Peyer's patch (tissue), 4 donors: ENCODE results near the gene CST3. TPM values are rescaled to one million over a fixed set of nuclear protein-coding genes. Genes with fewer than 3 reads are reported as not detected.
A peak's percentile ranks its signal among the peaks of the same experiment; 100 is the strongest.

Experiments used
- DNase-seq, 3 donors: peaks; one replicate each; pipeline ENCODE4 v3.0.0-alpha.2; 2017 to 2019
- H3K27ac ChIP-seq, 4 donors: fragments of 200-600 bp; sonication (generic); one replicate each; pipeline ENCODE4 v1.5.1; 2016 to 2019
- H3K27me3 ChIP-seq, 2 donors: fragments of 200-600 bp; sonication (generic); one replicate each; pipeline ENCODE4 v1.5.1; 2019
- H3K36me3 ChIP-seq, 3 donors: fragments of 200-600 bp; sonication (generic); one replicate each; pipeline ENCODE4 v1.5.1; 2016 to 2019
- H3K4me1 ChIP-seq, 4 donors: fragments of 200-600 bp; sonication (generic); one replicate each; pipeline ENCODE4 v1.5.1; 2016 to 2019
- H3K4me3 ChIP-seq, 4 donors: fragments of 200-600 bp; sonication (generic); 1 replicate in 3 of 4; 2 replicates in 1 of 4; pipeline ENCODE4 v1.5.1; 2016 to 2019; ENCODE audit warnings: mild to moderate bottlenecking in 1 of 4
- H3K9me3 ChIP-seq, 4 donors: fragments of 200-600 bp; sonication (generic); one replicate each; pipeline ENCODE4 v1.5.1; 2016 to 2019; ENCODE audit warnings: mild to moderate bottlenecking in 1 of 4
- CTCF ChIP-seq, 6 experiments: fragments of 450-650 bp in 4 of 6; fragments of 200-600 bp in 2 of 6; sonication (generic) in 1 of 6; IDR thresholded peaks; one replicate each; pipeline ENCODE4 v1.5.1; 2017 to 2019; ENCODE audit warnings: antibody characterized with exemption in 6 of 6, mild to moderate bottlenecking in 3 of 6, moderate library complexity in 1 of 6
- POLR2A ChIP-seq, 2 donors: fragments of 450-650 bp; IDR thresholded peaks; one replicate each; pipeline ENCODE4 v1.5.1; 2017; ENCODE audit warnings: antibody characterized with exemption in 2 of 2, mild to moderate bottlenecking in 2 of 2, moderate library complexity in 2 of 2
- total RNA-seq, 4 donors: library from RNA; depleted of rRNA; stranded (reverse); fragments of >200 nt; gene quantifications; one replicate each; pipeline ENCODE4 v1.1.0, GENCODE V29; 2016

Gene CST3
- total RNA-seq, 4 donors from 2014 or later = 221 to 1,587 (median 1,027) TPM

GRCh38 chr20:23631226-23631822, 6.4 kb downstream of the CST3 start:
- no peak for DNase-seq
- peaks cover 0 to 28% (median 0%) of the 10 kb centered on the region in 3 donors for H3K36me3 ChIP-seq

DNA sequence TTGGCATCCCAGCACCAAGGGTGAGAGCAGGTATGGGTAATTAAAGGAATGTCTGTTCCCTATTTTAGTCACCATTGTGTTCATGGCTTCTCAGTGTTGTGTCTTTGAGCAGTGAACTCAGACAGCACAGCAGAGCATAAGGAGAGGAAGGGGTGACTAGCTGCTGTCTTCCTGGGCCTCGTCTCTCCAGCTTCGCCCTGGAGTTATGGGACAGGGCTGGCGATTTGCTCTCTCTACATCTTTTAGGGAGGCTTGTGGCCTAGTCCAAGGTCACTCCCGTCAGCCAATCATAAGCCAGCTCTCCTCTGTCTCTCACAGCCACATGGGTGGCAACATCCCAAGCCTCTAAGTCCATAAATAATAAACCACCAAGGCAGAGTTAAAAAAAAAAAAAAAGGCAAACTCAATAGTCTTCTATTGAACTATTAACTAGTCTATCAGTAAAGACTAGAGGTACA, 7.3 kb downstream of the CST3 start:
- Histone ChIP-seq H3K9me3 (no peaks in the 10 kb centered on the region), H3K27me3 (no peaks in the 10 kb centered on the region), H3K36me3 (peaks cover 0 to 28% (median 0%) of the 10 kb centered on the region in 3 donors), H3K27ac (peak overlapping the region in 2 of 4 donors; percentile 69 to 73), H3K4me3 (no peak overlapping the region), H3K4me1 (peaks cover 0 to 42% (median 0%) of the 10 kb centered on the region in 4 donors)
- no peak for DNase-seq
- TF ChIP-seq CTCF (IDR thresholded peaks at IDR 0.05) (no peak), POLR2A (IDR thresholded peaks at IDR 0.05) (no peak)

More at GRCh38 chr20:23631226-23631822, 6.4 kb downstream of the CST3 start:
- H3K27ac ChIP-seq = no peak overlapping the region
- H3K4me3 ChIP-seq = no peak overlapping the region
- H3K9me3 ChIP-seq = no peaks in the 10 kb centered on the region
- peaks cover 0 to 48% (median 0%) of the 10 kb centered on the region in 4 donors for H3K4me1 ChIP-seq
- no peaks in the 10 kb centered on the region for H3K27me3 ChIP-seq
- TF ChIP-seq POLR2A (IDR thresholded peaks at IDR 0.05) = no peak
- TF ChIP-seq CTCF (IDR thresholded peaks at IDR 0.05) = no peak

DNA sequence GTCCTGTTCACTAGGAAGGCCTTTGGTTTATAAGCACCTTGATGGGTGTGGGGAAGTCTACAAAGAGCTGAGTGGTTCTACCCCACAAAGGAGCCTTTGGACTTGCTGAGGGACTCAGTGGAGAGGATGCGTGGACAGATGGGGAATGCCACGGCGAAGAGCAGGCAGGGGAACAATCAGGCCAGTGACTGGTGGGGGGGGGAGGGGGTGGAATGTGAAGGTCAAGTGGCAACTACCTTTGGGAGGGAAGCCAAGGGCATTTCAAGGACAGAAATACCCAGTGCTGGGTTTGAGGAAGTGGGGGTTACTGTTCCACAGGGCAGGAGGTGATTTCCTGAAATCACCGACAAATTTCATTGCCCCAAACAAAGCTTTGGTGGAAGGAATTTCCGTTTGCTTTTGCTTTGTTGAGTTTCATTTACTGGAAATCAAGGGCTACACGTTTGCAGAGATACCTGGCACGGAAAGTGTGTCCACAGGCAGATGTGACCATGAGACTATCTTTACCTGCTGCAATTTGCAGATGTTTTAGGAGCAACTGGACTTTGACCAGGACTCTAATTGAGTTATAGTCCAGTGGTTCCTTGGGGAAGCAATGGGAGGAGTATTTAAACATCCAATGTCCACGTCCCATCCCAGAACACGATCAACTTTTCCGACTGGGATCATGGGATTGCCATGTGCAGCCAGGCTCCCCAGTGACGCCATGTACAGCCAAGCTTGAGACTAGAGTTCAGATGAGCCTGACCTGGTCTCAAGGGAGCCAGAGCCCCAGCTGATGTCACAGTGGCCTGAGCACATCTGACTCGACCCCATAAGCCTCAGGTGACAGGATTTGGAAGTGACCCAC, 8.0 kb downstream of the CST3 start:
- TF ChIP-seq CTCF (IDR thresholded peaks at IDR 0.05) (no peak), POLR2A (IDR thresholded peaks at IDR 0.05) (no peak)
- DNase-seq = no peak
- peaks cover 0 to 35% (median 0%) of the 10 kb centered on the region in 4 donors for H3K4me1 ChIP-seq
- H3K27me3 ChIP-seq = no peaks in the 10 kb centered on the region
- H3K4me3 ChIP-seq = no peak overlapping the region
- H3K27ac ChIP-seq = peak overlapping the region in 3 of 4 donors; percentile 36 to 73 (median 69)
- H3K36me3 ChIP-seq = peaks cover 0 to 25% (median 0%) of the 10 kb centered on the region in 3 donors
- H3K9me3 ChIP-seq = no peaks in the 10 kb centered on the region

GRCh38 chr20:23629017-23629541, 8.7 kb downstream of the CST3 start:
- no peak overlapping the region for H3K4me3 ChIP-seq
- H3K27me3 ChIP-seq = no peaks in the 10 kb centered on the region
- TF ChIP-seq CTCF (IDR thresholded peaks at IDR 0.05) (no peak), POLR2A (IDR thresholded peaks at IDR 0.05) (peak in 1 of 2 donors; percentile 37)
- H3K27ac ChIP-seq = peak overlapping the region in 3 of 4 donors; percentile 36 to 73 (median 69)
- H3K4me1 ChIP-seq = peaks cover 0 to 28% (median 0%) of the 10 kb centered on the region in 4 donors
- H3K36me3 ChIP-seq = peaks cover 0 to 23% (median 0%) of the 10 kb centered on the region in 3 donors
- H3K9me3 ChIP-seq = no peaks in the 10 kb centered on the region
- peak in 2 of 3 donors; percentile 82 to 88 for DNase-seq

GRCh38 chr20:23628402-23629016, 9.2 kb downstream of the CST3 start:
- no peaks in the 10 kb centered on the region for H3K27me3 ChIP-seq
- no peak overlapping the region for H3K4me3 ChIP-seq
- peak overlapping the region in 2 of 4 donors; percentile 69 to 73 for H3K27ac ChIP-seq
- H3K4me1 ChIP-seq = peaks cover 0 to 28% (median 0%) of the 10 kb centered on the region in 4 donors
- no peak for DNase-seq
- H3K36me3 ChIP-seq = peaks cover 0 to 17% (median 0%) of the 10 kb centered on the region in 3 donors
- no peaks in the 10 kb centered on the region for H3K9me3 ChIP-seq
- TF ChIP-seq CTCF (IDR thresholded peaks at IDR 0.05) (no peak), POLR2A (IDR thresholded peaks at IDR 0.05) (no peak)
